ENCODE measurements around the gene OR51T1.

OR51T1 gene

DNA sequence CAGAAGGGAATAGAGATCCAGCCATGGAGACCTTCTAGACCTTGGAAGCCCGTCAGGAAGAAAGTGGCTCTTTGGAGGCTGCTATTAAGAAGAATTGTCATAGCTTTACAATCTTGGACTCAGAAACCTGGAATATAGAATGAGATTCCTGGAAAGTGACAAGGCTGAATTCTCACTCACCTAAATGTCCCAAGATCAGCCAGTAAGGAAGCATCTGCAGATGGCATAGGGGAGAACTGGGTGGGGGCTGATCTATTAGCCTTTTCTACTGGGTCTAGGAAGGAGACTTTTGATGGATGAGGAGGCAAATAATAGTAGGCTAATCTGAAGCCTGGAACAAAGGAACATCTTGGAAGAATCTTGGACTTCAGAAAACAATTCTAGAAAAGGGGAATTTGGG, 42.5 kb downstream of the OR51T1 start, which contains the start of gene OR51G1:
OR51G1 (minus strand) TSS at position 101 of the 400 bp plus-strand sequence; CDS start at position 101, 0 bp downstream.
- in situ Hi-C loops (cut with HindIII; ENCODE audit: low sequenced_read_pairs) = no loop called here

DNA sequence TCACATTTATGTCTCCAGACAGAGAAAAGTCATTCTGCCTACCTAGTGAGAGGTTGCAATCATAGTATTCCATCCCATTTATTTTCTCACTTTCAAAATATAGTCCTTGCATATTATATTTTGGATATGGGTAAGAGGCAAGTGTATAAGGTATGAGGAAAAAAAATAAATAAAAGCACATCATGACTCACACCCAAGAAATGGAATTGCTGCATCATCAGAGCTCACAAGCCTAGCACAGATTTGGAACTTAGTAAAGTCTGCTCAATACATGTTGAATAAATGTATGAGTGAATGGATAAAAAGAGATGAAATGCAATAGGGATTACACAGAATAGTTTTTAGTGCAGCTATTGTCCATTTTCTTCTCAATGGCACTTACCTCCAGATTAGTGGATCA, 44.9 kb downstream of the OR51T1 start:
- in situ Hi-C loops (cut with HindIII; ENCODE audit: low sequenced_read_pairs) = no loop called here
